Activated T-cell treated with anti-CD3 and anti-CD28 coated beads, Interleukin-2, amount 50 U/mL, for 4 hours (primary cell): ENCODE results near the gene ZBTB5. TPM values are rescaled to one million over a fixed set of nuclear protein-coding genes. Genes with fewer than 3 reads are reported as not detected.
"Not testable (repeated sequence)": the region's sequence is repeated elsewhere in the genome, so short reads cannot be mapped to it uniquely, and the experiment has no call there.

Experiments
- ATAC-seq, 2 donors: fragments of 200-7000 bp; cut with Tn5 transposase; one replicate each; pipeline ENCODE4 v1.10.0; 2021
- DNase-seq: peaks from one replicate; pipeline ENCODE4 v3.0.0-alpha.2; 2020
- H3K27me3 Mint-ChIP-seq: one replicate; pipeline ENCODE4 v1.8.0; 2021; ENCODE audit warnings: low read depth, mixed read lengths
- H3K36me3 Mint-ChIP-seq: one replicate; pipeline ENCODE4 v1.8.0; 2022; ENCODE audit warnings: mixed read lengths; ENCODE audit not compliant: insufficient read depth
- H3K4me1 Mint-ChIP-seq: one replicate; pipeline ENCODE4 v1.8.0; 2021; ENCODE audit warnings: low read depth, mixed read lengths
- H3K4me3 Mint-ChIP-seq: one replicate; pipeline ENCODE4 v1.8.0; 2021; ENCODE audit warnings: mild to moderate bottlenecking, moderate library complexity, mixed read lengths
- H3K9me3 Mint-ChIP-seq: one replicate; pipeline ENCODE4 v1.8.0; 2021; ENCODE audit warnings: mixed read lengths
- total RNA-seq, 3 donors: library from RNA; stranded (reverse); gene quantifications; one replicate each; pipeline ENCODE4 v1.2.1, GENCODE V29; 2021

Gene ZBTB5
- total RNA-seq, 3 donors from 2014 or later: 3.9 to 5.2 (median 5.2) TPM

- Mint-ChIP-seq H3K4me3 (no peak overlapping the region), H3K9me3 (no peaks in the 10 kb centered on the region), H3K36me3 (no peaks in the 10 kb centered on the region), H3K4me1 (peaks cover 25% of the 10 kb centered on the region), H3K27me3 (no peaks in the 10 kb centered on the region)
- DNase-seq (no peak), ATAC-seq (no peak)
These were observed 59.9 kb downstream of the ZBTB5 start for GRCh38 chr9:37405350-37405749.

GRCh38 chr9:37404590-37404989, 60.7 kb downstream of the ZBTB5 start:
- Mint-ChIP-seq H3K4me1 (peaks cover 18% of the 10 kb centered on the region), H3K36me3 (no peaks in the 10 kb centered on the region), H3K4me3 (no peak overlapping the region)

GRCh38 chr9:37399336-37399735, 65.9 kb downstream of the ZBTB5 start:
- ATAC-seq (no peak), DNase-seq (no peak)
- Mint-ChIP-seq H3K36me3 (no peaks in the 10 kb centered on the region), H3K27me3 (no peaks in the 10 kb centered on the region), H3K4me1 (peaks cover 6% of the 10 kb centered on the region), H3K9me3 (no peaks in the 10 kb centered on the region), H3K4me3 (no peak overlapping the region)

More at GRCh38 chr9:37404590-37404989, 60.7 kb downstream of the ZBTB5 start:
- no peaks in the 10 kb centered on the region for H3K9me3 Mint-ChIP-seq
- DNase-seq (no peak), ATAC-seq (no peak)
- no peaks in the 10 kb centered on the region for H3K27me3 Mint-ChIP-seq

- DNase-seq (no peak), ATAC-seq (no peak)
- H3K9me3 Mint-ChIP-seq: no peaks in the 10 kb centered on the region
- no peak overlapping the region for H3K4me3 Mint-ChIP-seq
- H3K4me1 Mint-ChIP-seq: peaks cover 6% of the 10 kb centered on the region
- H3K36me3 Mint-ChIP-seq: no peaks in the 10 kb centered on the region
- no peaks in the 10 kb centered on the region for H3K27me3 Mint-ChIP-seq
These were observed 66.7 kb downstream of the ZBTB5 start for GRCh38 chr9:37398464-37399025.

- H3K9me3 Mint-ChIP-seq, H3K36me3 Mint-ChIP-seq, H3K4me1 Mint-ChIP-seq, H3K4me3 Mint-ChIP-seq, DNase-seq, ATAC-seq, H3K27me3 Mint-ChIP-seq: not testable (repeated sequence)
These were observed 67.3 kb downstream of the ZBTB5 start for GRCh38 chr9:37397948-37398347.

- DNase-seq (no peak), ATAC-seq (no peak)
- Mint-ChIP-seq H3K4me1 (no peaks in the 10 kb centered on the region), H3K4me3 (no peak overlapping the region), H3K27me3 (no peaks in the 10 kb centered on the region), H3K9me3 (no peaks in the 10 kb centered on the region), H3K36me3 (no peaks in the 10 kb centered on the region)
These were observed 69.6 kb downstream of the ZBTB5 start for GRCh38 chr9:37395663-37396062.

- H3K4me3 Mint-ChIP-seq: no peak overlapping the region
- DNase-seq (no peak), ATAC-seq (no peak)
- no peaks in the 10 kb centered on the region for H3K9me3 Mint-ChIP-seq
- H3K4me1 Mint-ChIP-seq: no peaks in the 10 kb centered on the region
- H3K27me3 Mint-ChIP-seq: no peaks in the 10 kb centered on the region
- H3K36me3 Mint-ChIP-seq: no peaks in the 10 kb centered on the region
These were observed 70.0 kb downstream of the ZBTB5 start for GRCh38 chr9:37395229-37395628.

GRCh38 chr9:37392272-37392671, 73.0 kb downstream of the ZBTB5 start:
- Mint-ChIP-seq H3K4me3 (no peak overlapping the region), H3K27me3 (no peaks in the 10 kb centered on the region), H3K4me1 (no peaks in the 10 kb centered on the region), H3K36me3 (no peaks in the 10 kb centered on the region), H3K9me3 (no peaks in the 10 kb centered on the region)
- ATAC-seq (no peak), DNase-seq (no peak)

GRCh38 chr9:37390759-37391158, 74.5 kb downstream of the ZBTB5 start:
- H3K4me1 Mint-ChIP-seq: no peaks in the 10 kb centered on the region
- ATAC-seq (peak in 1 of 2 donors; percentile 28), DNase-seq (no peak)
- H3K36me3 Mint-ChIP-seq: no peaks in the 10 kb centered on the region
- no peaks in the 10 kb centered on the region for H3K27me3 Mint-ChIP-seq
- H3K4me3 Mint-ChIP-seq: no peak overlapping the region
- no peaks in the 10 kb centered on the region for H3K9me3 Mint-ChIP-seq

Other genes with a start within 250 kb of the ZBTB5 start
- gene GRHPR, start 42.8 kb downstream of the ZBTB5 start, total RNA-seq: 10 to 100 TPM; 52.8 to 79.1 (median 64.4) TPM
- gene POLR1E, start 20.5 kb upstream of the ZBTB5 start, total RNA-seq: 10 to 100 TPM; 82.4 to 92.2 (median 85.2) TPM
- gene FBXO10, start 110.9 kb upstream of the ZBTB5 start, total RNA-seq: 1 to 10 TPM; 1.7 to 2.7 (median 2.5) TPM
- 100 to 1,000 TPM; 212 to 235 (median 212) TPM for gene TOMM5, start 127.1 kb upstream of the ZBTB5 start, total RNA-seq
- under 1 TPM in 1 of 3 donors, not detected in 2; 0.03 TPM for gene FRMPD1, start 185.5 kb upstream of the ZBTB5 start, total RNA-seq